ENCODE results near the gene PCDHGB2.

GRCh38 chr5:141382469-141383294 is 22.9 kb downstream of the PCDHGB2 start, which contains the start of gene PCDHGA7:
- no peak for TF ChIP-seq CTCF (IDR thresholded peaks at IDR 0.05; ENCODE audit: poor library complexity)
- TF ChIP-seq EZH2phosphoT487 (IDR thresholded peaks at IDR 0.05; ENCODE audit: low read depth, severe bottlenecking, unreplicated experiment), result no peak
- TF ChIP-seq EZH2 (IDR thresholded peaks at IDR 0.05; ENCODE audit: borderline replicate concordance), result no peak

Measured in hepatocyte (in vitro differentiated cells).